ENCODE data around the gene ZBTB20. TPM values are rescaled to one million over a fixed set of nuclear protein-coding genes. Genes with fewer than 3 reads are reported as not detected.

ZBTB20 gene
- total RNA-seq, 3 donors from 2014 or later (not counting 1 experiment from before 2014, with no cell fraction given): 52.7 to 58.3 (median 55.9) TPM

DNA sequence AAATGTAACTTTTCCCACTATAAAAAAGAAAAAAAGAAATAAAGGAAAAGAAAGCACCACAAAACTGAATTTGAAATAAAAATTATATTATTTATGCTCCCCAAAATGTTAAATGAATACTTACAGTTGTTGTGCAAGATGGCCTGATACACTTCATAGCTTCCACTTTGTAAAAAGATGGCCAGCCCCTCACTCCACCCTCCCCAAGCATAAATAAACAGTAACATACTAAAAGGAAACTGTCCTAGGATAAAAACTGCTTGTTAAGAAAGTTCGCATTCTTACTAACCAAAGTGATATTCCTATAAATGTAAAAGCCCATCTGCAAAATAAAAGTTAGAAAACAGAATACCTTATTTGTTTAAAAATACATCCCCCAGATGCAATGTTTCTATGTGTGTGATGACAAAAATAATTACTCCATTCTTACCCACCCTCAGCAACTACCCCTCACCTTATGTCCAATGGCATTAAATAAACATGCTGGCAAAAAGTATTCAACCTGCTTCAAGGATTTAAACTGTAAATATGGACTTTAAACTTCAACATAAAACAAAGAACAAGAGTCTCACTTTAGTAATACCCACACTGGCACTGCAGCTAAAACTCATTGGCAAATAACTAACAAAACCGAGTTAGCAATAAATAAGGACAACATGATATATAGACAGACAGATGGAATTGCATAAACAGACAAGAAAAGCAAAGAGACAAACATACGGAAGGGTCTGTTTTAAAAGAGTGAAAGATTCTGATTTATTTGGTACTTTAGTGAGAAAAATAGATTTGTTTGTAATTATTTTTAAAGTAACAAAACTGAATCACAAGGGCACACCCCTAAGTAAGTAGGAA, 47.7 kb downstream of the ZBTB20 start:
- intact Hi-C loops (cut with micrococcal nuclease): loop anchor here (10.0 kb wide), 1 partner anchor 715 kb away; no protein-coding TSS in a partner anchor
- WGBS (ENCODE audit: insufficient coverage): 38% methylated on average over 2 of the region's 3 CpGs
- peak overlapping the region; percentile 62 to 86 for H3K27ac Mint-ChIP-seq
- no peaks in the 10 kb centered on the region for H3K9me3 Mint-ChIP-seq
- DNase-seq (no peak), ATAC-seq (no peak)
- no peaks in the 10 kb centered on the region for H3K27me3 Mint-ChIP-seq (ENCODE audit: low read depth in 2 of 2)
- Histone ChIP-seq H3K4me1 (ENCODE audit: control insufficient read depth, insufficient read depth, low read length) (peaks cover 2% of the 10 kb centered on the region), H3K27me3 (ENCODE audit: control insufficient read depth, insufficient read depth, low read length) (no peaks in the 10 kb centered on the region), H3K9me3 (ENCODE audit: control insufficient read depth, insufficient read depth, low read length) (no peaks in the 10 kb centered on the region), H3K27ac (ENCODE audit: low read length) (no peak overlapping the region), H3K36me3 (ENCODE audit: control insufficient read depth, insufficient read depth, low read length) (peaks cover 3% of the 10 kb centered on the region), H3K4me3 (ENCODE audit: low read length) (no peak overlapping the region)
- H3K4me1 Mint-ChIP-seq: peaks cover 17 to 31% of the 10 kb centered on the region in 2 donors
- H3K36me3 Mint-ChIP-seq: no peaks in the 10 kb centered on the region
- TF ChIP-seq, protein P1, sequence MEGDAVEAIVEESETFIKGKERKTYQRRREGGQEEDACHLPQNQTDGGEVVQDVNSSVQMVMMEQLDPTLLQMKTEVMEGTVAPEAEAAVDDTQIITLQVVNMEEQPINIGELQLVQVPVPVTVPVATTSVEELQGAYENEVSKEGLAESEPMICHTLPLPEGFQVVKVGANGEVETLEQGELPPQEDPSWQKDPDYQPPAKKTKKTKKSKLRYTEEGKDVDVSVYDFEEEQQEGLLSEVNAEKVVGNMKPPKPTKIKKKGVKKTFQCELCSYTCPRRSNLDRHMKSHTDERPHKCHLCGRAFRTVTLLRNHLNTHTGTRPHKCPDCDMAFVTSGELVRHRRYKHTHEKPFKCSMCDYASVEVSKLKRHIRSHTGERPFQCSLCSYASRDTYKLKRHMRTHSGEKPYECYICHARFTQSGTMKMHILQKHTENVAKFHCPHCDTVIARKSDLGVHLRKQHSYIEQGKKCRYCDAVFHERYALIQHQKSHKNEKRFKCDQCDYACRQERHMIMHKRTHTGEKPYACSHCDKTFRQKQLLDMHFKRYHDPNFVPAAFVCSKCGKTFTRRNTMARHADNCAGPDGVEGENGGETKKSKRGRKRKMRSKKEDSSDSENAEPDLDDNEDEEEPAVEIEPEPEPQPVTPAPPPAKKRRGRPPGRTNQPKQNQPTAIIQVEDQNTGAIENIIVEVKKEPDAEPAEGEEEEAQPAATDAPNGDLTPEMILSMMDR (IDR thresholded peaks at IDR 0.05): no peak
- H3K4me3 Mint-ChIP-seq: peak overlapping the region; percentile 76

DNA sequence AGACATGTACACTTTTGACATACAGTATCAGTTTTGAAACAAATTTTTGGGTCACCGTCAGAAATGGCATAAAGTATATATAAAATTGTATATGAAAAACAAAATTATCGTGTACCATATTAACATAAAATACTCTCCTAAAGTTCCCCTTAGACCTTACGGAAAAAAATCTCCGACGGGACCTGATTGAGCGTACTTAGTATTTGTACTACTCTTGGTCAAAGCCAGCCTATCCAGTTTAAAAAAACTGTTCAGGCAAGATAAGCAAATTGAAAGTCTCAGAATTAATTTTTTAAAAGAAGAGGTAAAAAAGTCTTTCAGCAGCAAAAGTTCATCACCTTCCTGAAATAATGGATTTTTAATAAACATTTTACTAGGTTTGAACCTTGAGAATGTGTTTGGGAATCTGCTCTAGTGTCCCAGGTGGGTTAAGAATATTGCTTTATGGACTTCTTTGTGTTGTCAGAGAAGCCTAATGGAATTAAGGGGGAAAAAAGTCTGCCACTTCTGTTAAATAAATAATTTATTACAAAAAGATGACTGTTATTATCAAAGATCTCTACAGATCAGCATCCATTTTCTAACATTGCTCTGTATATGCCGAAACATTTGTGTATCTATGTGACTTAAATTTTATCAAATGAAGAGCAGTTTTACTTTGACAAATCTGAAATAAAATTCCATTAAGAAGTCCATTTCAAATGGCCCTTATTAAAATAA, 48.6 kb downstream of the ZBTB20 start:
- Mint-ChIP-seq H3K36me3 (no peaks in the 10 kb centered on the region), H3K27ac (no peak overlapping the region), H3K9me3 (no peaks in the 10 kb centered on the region), H3K4me3 (no peak overlapping the region), H3K27me3 (ENCODE audit: low read depth in 2 of 2) (no peaks in the 10 kb centered on the region), H3K4me1 (peaks cover 17 to 31% of the 10 kb centered on the region in 2 donors)
- Histone ChIP-seq H3K9me3 (ENCODE audit: control insufficient read depth, insufficient read depth, low read length) (no peaks in the 10 kb centered on the region), H3K27me3 (ENCODE audit: control insufficient read depth, insufficient read depth, low read length) (no peaks in the 10 kb centered on the region), H3K36me3 (ENCODE audit: control insufficient read depth, insufficient read depth, low read length) (no peaks in the 10 kb centered on the region), H3K4me3 (ENCODE audit: low read length) (no peak overlapping the region), H3K27ac (ENCODE audit: low read length) (no peak overlapping the region), H3K4me1 (ENCODE audit: control insufficient read depth, insufficient read depth, low read length) (peaks cover 2% of the 10 kb centered on the region)
- TF ChIP-seq, protein P1 (IDR thresholded peaks at IDR 0.05): no peak
- intact Hi-C loops (cut with micrococcal nuclease): loop anchor here (10.0 kb wide), 1 partner anchor 716 kb away; no protein-coding TSS in a partner anchor
- no peak for ATAC-seq
- WGBS (ENCODE audit: insufficient coverage): 100% methylated on average over 4 of the region's 7 CpGs
- DNase-seq: no peak

DNA sequence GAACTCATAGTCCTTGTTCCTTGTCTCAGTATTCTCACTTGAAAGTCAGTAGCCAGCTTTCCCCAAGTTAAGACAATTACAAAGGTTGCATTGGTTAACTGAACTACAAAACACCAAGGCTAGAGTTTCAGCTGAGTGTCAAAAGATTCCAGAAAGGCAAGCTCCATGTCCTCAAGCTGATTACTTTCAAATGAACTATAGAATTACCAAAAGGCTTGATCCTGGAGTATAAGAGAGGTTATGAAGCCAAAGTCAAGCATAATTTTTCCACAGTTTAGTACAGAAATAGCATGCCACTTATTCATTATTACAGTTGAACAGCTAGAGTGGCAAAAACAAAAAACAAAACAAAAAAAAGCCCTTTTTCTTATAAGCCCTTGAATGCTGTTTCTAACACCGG, 51.9 kb downstream of the ZBTB20 start:
- H3K27ac Mint-ChIP-seq: no peak overlapping the region

More for the DNA sequence above, 51.9 kb downstream of the ZBTB20 start:
- Histone ChIP-seq H3K36me3 (ENCODE audit: control insufficient read depth, insufficient read depth, low read length) (no peaks in the 10 kb centered on the region), H3K27ac (ENCODE audit: low read length) (no peak overlapping the region), H3K4me3 (ENCODE audit: low read length) (no peak overlapping the region), H3K4me1 (ENCODE audit: control insufficient read depth, insufficient read depth, low read length) (peaks cover under 1% of the 10 kb centered on the region), H3K27me3 (ENCODE audit: control insufficient read depth, insufficient read depth, low read length) (no peaks in the 10 kb centered on the region), H3K9me3 (ENCODE audit: control insufficient read depth, insufficient read depth, low read length) (no peaks in the 10 kb centered on the region)
- no peak overlapping the region for H3K4me3 Mint-ChIP-seq
- no peaks in the 10 kb centered on the region for H3K9me3 Mint-ChIP-seq
- intact Hi-C loops (cut with micrococcal nuclease): loop anchor here (10.0 kb wide), 1 partner anchor 720 kb away; no protein-coding TSS in a partner anchor
- no peaks in the 10 kb centered on the region for H3K27me3 Mint-ChIP-seq (ENCODE audit: low read depth in 2 of 2)
- H3K4me1 Mint-ChIP-seq: peaks cover 9 to 11% of the 10 kb centered on the region in 2 donors
- H3K36me3 Mint-ChIP-seq: no peaks in the 10 kb centered on the region
- WGBS (ENCODE audit: insufficient coverage): no CpG with 5 or more reads among the region's 1 CpG
- TF ChIP-seq, protein P1 (IDR thresholded peaks at IDR 0.05): no peak
- DNase-seq (no peak), ATAC-seq (no peak)
